Activated naive CD4-positive, alpha-beta T cell treated with anti-CD3 and anti-CD28 coated beads for 36 hours (primary cell): ENCODE results near the gene MPZL2. TPM values are rescaled to one million over a fixed set of nuclear protein-coding genes. Genes with fewer than 3 reads are reported as not detected.

Experiments used
- CTCF ChIA-PET: fragments of 350-600 bp; sonication (Branson Sonifier 250); formaldehyde crosslinking; loops from one replicate; lab custom pipeline; 2021; ENCODE audit warnings: antibody characterized with exemption; lab: Charles Lee
- DNase-seq: peaks from one replicate; pipeline ENCODE4 v3.0.0-alpha.2; 2020
- H3K27ac Mint-ChIP-seq: one replicate; pipeline ENCODE4 v1.8.0; 2021; ENCODE audit warnings: mild to moderate bottlenecking, mixed read lengths
- H3K27me3 Mint-ChIP-seq: one replicate; pipeline ENCODE4 v1.8.0; 2021; ENCODE audit warnings: low read depth, mixed read lengths
- H3K36me3 Mint-ChIP-seq: one replicate; pipeline ENCODE4 v1.8.0; 2021; ENCODE audit warnings: low read depth, mixed read lengths
- H3K4me1 Mint-ChIP-seq: one replicate; pipeline ENCODE4 v1.8.0; 2021; ENCODE audit warnings: low read depth, mixed read lengths
- H3K4me3 Mint-ChIP-seq: one replicate; pipeline ENCODE4 v1.8.0; 2021; ENCODE audit warnings: mild to moderate bottlenecking, moderate library complexity, mixed read lengths
- H3K9me3 Mint-ChIP-seq: one replicate; pipeline ENCODE4 v1.8.0; 2021; ENCODE audit warnings: mixed read lengths
- intact Hi-C: fragments of 100-400 bp; cut with micrococcal nuclease; formaldehyde crosslinking; loops from one replicate; pipeline ENCODE4 v1.15.1; 2023
- total RNA-seq, 2 experiments: library from RNA; stranded (reverse); gene quantifications; one replicate each; pipeline ENCODE4 v1.2.3, GENCODE V29; 2021

Gene MPZL2
- total RNA-seq, 2 experiments from 2014 or later: 25.3 to 28.4 TPM

DNA sequence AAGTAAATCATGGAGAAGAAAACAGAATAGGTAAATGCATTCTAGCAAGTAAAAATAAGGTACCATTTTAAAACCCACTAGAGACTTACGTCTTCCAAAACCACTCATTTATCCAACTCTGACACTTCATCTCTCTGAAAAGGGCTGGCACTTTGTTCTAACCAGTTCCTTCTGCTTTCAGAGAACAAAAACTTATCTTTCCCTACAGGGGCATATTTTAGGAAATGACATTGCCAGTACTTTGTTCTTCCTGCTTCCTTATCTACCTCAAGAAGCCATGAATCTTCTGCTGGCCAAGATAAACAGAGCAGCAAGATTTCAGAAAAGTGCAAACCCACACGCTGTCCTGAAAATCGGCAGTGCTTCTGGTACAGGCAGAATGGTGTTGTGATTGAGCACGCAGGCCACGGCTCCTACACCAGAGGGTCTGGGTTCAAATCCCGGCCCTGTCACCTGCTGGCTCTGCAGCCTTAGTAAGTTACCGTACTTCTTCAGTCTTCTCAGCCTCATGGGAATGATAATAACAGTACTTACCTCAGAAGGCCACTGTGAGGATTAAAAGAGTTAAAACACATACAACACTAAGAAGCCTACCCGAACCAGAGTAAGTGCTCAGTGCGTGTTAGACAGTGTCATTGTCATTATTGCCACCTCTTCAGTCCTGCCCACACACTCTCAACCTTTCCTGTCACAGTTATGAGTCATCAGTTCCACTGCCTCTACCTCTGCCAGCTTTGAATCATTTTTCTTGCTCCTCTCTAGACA, 22.9 kb downstream of the MPZL2 start:
- Mint-ChIP-seq H3K4me3 (peak overlapping the region; percentile 77), H3K27me3 (no peaks in the 10 kb centered on the region), H3K9me3 (no peaks in the 10 kb centered on the region), H3K36me3 (peaks cover 17% of the 10 kb centered on the region), H3K4me1 (peaks cover 91% of the 10 kb centered on the region), H3K27ac (peak overlapping the region; percentile 99)
- intact Hi-C loops: loop anchor here (1.0 to 5.0 kb wide), 7 partner anchors 9 to 196 kb away; partner anchors contain the start of genes CD3E, JAML and KMT2A
- DNase-seq: peak; percentile 87
- CTCF ChIA-PET: interaction anchor here (0.5 to 2.9 kb wide), 11 partner anchors 9 to 925 kb away, joined by 3 to 14 read pairs (median 5); partner anchors contain the start of genes BACE1 and JAML

- H3K9me3 Mint-ChIP-seq: no peaks in the 10 kb centered on the region
- intact Hi-C loops: loop anchor here (5.0 kb wide), 1 partner anchor 198 kb away; the partner anchor contains the start of gene KMT2A
- H3K4me1 Mint-ChIP-seq: peaks cover 89% of the 10 kb centered on the region
- H3K4me3 Mint-ChIP-seq: peak overlapping the region; percentile 77
- peak; percentile 31 for DNase-seq
- CTCF ChIA-PET: interaction anchor here (0.6 to 2.0 kb wide), 8 partner anchors 12 to 56 kb away, joined by 3 to 15 read pairs (median 4); partner anchors contain the start of gene JAML
- peaks cover 23% of the 10 kb centered on the region for H3K36me3 Mint-ChIP-seq
- no peaks in the 10 kb centered on the region for H3K27me3 Mint-ChIP-seq
- H3K27ac Mint-ChIP-seq: peak overlapping the region; percentile 99
Measured at GRCh38 chr11:118239509-118240205, 24.4 kb downstream of the MPZL2 start.

DNA sequence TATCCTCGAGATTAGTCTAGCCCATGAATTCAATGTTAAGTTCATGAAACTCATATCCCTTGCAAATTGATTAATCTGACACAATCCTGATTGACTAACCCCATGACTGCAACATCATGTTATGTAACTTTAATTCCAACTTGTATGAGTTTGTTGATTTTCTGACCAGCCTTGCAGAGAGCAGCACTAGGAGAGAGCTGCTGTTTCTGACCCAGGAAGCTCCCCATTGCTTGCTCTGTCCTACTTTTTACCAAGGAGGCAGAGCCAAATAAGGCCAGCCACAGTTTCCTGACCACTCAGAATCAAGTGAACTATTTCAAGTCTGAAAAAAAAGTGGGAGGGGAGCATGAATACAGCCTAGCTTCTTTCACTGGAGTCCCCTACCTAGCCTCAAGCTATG, 25.2 kb downstream of the MPZL2 start:
- CTCF ChIA-PET: interaction anchor here (0.9 to 2.0 kb wide), 6 partner anchors 14 to 57 kb away, joined by 4 to 15 read pairs (median 5); partner anchors contain the start of gene JAML
- no peak for DNase-seq
- peak overlapping the region; percentile 10 for H3K4me3 Mint-ChIP-seq
- H3K27me3 Mint-ChIP-seq: no peaks in the 10 kb centered on the region
- no peaks in the 10 kb centered on the region for H3K9me3 Mint-ChIP-seq
- H3K36me3 Mint-ChIP-seq: peaks cover 30% of the 10 kb centered on the region
- intact Hi-C loops: no loop called here
- H3K4me1 Mint-ChIP-seq: peaks cover 88% of the 10 kb centered on the region
- H3K27ac Mint-ChIP-seq: peak overlapping the region; percentile 75

- Mint-ChIP-seq H3K36me3 (peaks cover 33% of the 10 kb centered on the region), H3K27ac (peak overlapping the region; percentile 75), H3K9me3 (no peaks in the 10 kb centered on the region), H3K27me3 (no peaks in the 10 kb centered on the region), H3K4me3 (peak overlapping the region; percentile 10), H3K4me1 (peaks cover 88% of the 10 kb centered on the region)
- CTCF ChIA-PET: interaction anchor here (1.6 to 2.0 kb wide), 2 partner anchors 20 to 40 kb away, joined by 4 to 10 read pairs; no protein-coding TSS in a partner anchor
- intact Hi-C loops: no loop called here
- DNase-seq: no peak
Measured at GRCh38 chr11:118238421-118238820, 25.7 kb downstream of the MPZL2 start.

DNA sequence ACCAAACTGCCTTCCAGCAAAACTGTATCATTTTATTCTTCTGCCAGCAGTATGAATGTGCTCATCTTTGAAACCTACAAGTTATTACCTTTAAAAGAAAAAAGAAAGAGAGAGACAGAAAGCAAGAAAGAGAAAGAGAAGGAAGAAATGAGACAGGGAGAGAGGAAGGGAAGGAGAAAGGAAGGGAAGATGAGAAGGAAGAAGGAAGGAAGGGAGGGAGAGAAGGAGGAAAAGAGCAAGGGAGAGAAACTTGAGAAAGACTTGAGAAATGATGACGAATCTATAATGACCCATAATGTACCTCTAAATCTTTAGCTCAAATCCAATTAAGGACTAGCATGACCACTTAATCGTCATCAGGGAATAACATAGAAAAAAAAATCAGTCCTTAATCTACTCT, 27.9 kb downstream of the MPZL2 start:
- Mint-ChIP-seq H3K27me3 (no peaks in the 10 kb centered on the region), H3K36me3 (peaks cover 40% of the 10 kb centered on the region), H3K27ac (peak overlapping the region; percentile 32), H3K9me3 (no peaks in the 10 kb centered on the region), H3K4me3 (no peak overlapping the region), H3K4me1 (peaks cover 76% of the 10 kb centered on the region)
- intact Hi-C loops: no loop called here
- CTCF ChIA-PET: interaction anchor here (1.6 kb wide), 1 partner anchor 38 kb away, joined by 4 read pairs; no protein-coding TSS in a partner anchor
- DNase-seq: no peak

GRCh38 chr11:118234833-118235232, 29.3 kb downstream of the MPZL2 start:
- no peak overlapping the region for H3K4me3 Mint-ChIP-seq
- H3K27ac Mint-ChIP-seq: peak overlapping the region; percentile 78
- H3K9me3 Mint-ChIP-seq: no peaks in the 10 kb centered on the region
- intact Hi-C loops: no loop called here
- DNase-seq: no peak
- H3K4me1 Mint-ChIP-seq: peaks cover 63% of the 10 kb centered on the region
- no peaks in the 10 kb centered on the region for H3K27me3 Mint-ChIP-seq
- peaks cover 43% of the 10 kb centered on the region for H3K36me3 Mint-ChIP-seq
- CTCF ChIA-PET: interaction anchor here (0.9 kb wide), 1 partner anchor 10 kb away, joined by 3 read pairs; no protein-coding TSS in a partner anchor

GRCh38 chr11:118233850-118234249, 30.2 kb downstream of the MPZL2 start:
- peak overlapping the region; percentile 87 for H3K27ac Mint-ChIP-seq
- H3K27me3 Mint-ChIP-seq: no peaks in the 10 kb centered on the region
- peaks cover 56% of the 10 kb centered on the region for H3K4me1 Mint-ChIP-seq
- intact Hi-C loops: no loop called here
- peaks cover 49% of the 10 kb centered on the region for H3K36me3 Mint-ChIP-seq
- H3K4me3 Mint-ChIP-seq: no peak overlapping the region
- no peaks in the 10 kb centered on the region for H3K9me3 Mint-ChIP-seq
- CTCF ChIA-PET: interaction anchor here (0.8 to 1.6 kb wide), 3 partner anchors 9 to 62 kb away, joined by 3 to 6 read pairs (median 6); partner anchors contain the start of gene JAML
- DNase-seq: no peak

- Mint-ChIP-seq H3K4me1 (peaks cover 52% of the 10 kb centered on the region), H3K36me3 (peaks cover 46% of the 10 kb centered on the region), H3K27ac (peak overlapping the region; percentile 87), H3K4me3 (no peak overlapping the region), H3K9me3 (no peaks in the 10 kb centered on the region), H3K27me3 (no peaks in the 10 kb centered on the region)
- intact Hi-C loops: no loop called here
- no peak for DNase-seq
- CTCF ChIA-PET: interaction anchor here (0.8 to 1.6 kb wide), 4 partner anchors 8 to 62 kb away, joined by 3 to 7 read pairs (median 6); partner anchors contain the start of gene JAML
Measured at GRCh38 chr11:118233377-118233776, 30.7 kb downstream of the MPZL2 start.

GRCh38 chr11:118232659-118233058, 31.4 kb downstream of the MPZL2 start:
- Mint-ChIP-seq H3K27me3 (no peaks in the 10 kb centered on the region), H3K4me1 (peaks cover 46% of the 10 kb centered on the region), H3K27ac (peak overlapping the region; percentile 87), H3K4me3 (no peak overlapping the region), H3K36me3 (peaks cover 49% of the 10 kb centered on the region), H3K9me3 (no peaks in the 10 kb centered on the region)
- intact Hi-C loops: loop anchor here (1.0 kb wide), 5 partner anchors 9 to 106 kb away; partner anchors contain the start of gene MPZL2
- CTCF ChIA-PET: interaction anchor here (1.0 to 1.6 kb wide), 2 partner anchors 17 to 63 kb away, joined by 6 to 7 read pairs; no protein-coding TSS in a partner anchor
- DNase-seq: peak; percentile 88

GRCh38 chr11:118231461-118231860, 32.6 kb downstream of the MPZL2 start:
- Mint-ChIP-seq H3K36me3 (peaks cover 53% of the 10 kb centered on the region), H3K9me3 (no peaks in the 10 kb centered on the region), H3K27me3 (no peaks in the 10 kb centered on the region), H3K4me3 (no peak overlapping the region), H3K27ac (no peak overlapping the region), H3K4me1 (peaks cover 36% of the 10 kb centered on the region)
- intact Hi-C loops: no loop called here
- no peak for DNase-seq
- CTCF ChIA-PET: interaction anchor here (1.2 kb wide), 1 partner anchor 17 kb away, joined by 3 read pairs; no protein-coding TSS in a partner anchor

GRCh38 chr11:118230088-118230487, 34.0 kb downstream of the MPZL2 start:
- Mint-ChIP-seq H3K9me3 (peaks cover 6% of the 10 kb centered on the region), H3K4me1 (peaks cover 33% of the 10 kb centered on the region), H3K27me3 (no peaks in the 10 kb centered on the region), H3K36me3 (peaks cover 56% of the 10 kb centered on the region), H3K4me3 (no peak overlapping the region), H3K27ac (peak overlapping the region; percentile 89)
- intact Hi-C loops: no loop called here
- CTCF ChIA-PET: interaction anchor here (0.8 to 2.6 kb wide), 6 partner anchors 12 to 65 kb away, joined by 3 to 13 read pairs (median 4); no protein-coding TSS in a partner anchor
- DNase-seq: peak; percentile 48
